GM19328 (cell line): ENCODE measurements around the gene FBXW2.

Experiments
- ATAC-seq: cut with Tn5 transposase; IDR thresholded peaks from one replicate; pipeline ENCODE4 v1.9.1; 2021; ENCODE audit warnings: mild to moderate bottlenecking, moderate library complexity; ENCODE audit not compliant: unreplicated experiment

FBXW2 gene

DNA sequence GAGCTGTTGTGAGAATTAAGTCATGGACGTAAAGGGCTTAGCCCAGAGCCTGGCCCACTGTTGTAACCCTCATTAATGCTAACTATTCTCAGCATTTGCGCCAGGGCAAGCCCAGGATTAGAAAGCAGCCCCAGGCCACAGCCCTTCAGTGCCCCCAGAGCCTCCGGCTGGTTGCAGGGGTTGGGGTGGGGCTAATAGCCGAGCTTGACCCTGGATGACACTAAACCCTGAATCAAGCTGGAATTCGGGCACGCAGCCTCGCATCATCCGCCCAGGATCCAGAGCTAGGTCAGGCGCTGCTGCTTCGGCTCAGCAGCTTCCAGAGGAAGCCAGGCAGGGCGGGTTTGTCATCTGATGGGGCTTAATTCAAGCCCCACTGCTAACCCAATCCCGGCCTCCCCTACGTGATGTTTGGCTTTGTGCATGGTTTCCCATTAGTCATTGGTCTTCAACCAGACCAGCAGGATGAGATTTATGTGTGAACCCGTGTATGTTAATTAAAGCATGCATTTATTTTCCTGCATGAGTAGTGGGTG, 77.8 kb downstream of the FBXW2 start:
- ATAC-seq = no peak

DNA sequence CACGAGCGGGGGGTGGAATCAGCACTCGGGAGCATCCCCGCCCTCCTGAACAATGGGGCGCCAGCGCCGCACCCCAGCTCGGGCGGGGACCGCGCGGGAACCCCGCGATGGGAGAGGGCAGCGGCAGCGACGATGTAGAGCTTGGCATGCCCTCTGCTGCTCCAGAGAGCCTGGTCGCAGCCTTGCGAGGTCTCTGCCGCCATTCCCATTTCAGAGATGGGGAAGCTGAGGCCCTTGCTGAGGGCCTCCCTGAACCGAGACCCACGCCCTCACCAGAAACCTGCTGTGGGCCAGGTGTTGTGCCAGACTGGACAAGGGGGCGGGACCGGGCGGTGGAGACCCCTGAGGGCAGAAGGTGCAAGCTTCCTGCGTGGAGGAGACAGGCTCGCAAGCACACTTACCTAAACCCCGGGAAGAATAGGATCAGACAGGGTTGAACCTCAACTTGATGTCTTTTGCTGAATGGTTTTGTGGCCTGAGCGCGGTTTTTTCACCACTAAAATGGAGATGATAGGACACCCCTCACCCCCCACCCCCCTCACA, 78.3 kb downstream of the FBXW2 start:
- ATAC-seq = peak; percentile 35

DNA sequence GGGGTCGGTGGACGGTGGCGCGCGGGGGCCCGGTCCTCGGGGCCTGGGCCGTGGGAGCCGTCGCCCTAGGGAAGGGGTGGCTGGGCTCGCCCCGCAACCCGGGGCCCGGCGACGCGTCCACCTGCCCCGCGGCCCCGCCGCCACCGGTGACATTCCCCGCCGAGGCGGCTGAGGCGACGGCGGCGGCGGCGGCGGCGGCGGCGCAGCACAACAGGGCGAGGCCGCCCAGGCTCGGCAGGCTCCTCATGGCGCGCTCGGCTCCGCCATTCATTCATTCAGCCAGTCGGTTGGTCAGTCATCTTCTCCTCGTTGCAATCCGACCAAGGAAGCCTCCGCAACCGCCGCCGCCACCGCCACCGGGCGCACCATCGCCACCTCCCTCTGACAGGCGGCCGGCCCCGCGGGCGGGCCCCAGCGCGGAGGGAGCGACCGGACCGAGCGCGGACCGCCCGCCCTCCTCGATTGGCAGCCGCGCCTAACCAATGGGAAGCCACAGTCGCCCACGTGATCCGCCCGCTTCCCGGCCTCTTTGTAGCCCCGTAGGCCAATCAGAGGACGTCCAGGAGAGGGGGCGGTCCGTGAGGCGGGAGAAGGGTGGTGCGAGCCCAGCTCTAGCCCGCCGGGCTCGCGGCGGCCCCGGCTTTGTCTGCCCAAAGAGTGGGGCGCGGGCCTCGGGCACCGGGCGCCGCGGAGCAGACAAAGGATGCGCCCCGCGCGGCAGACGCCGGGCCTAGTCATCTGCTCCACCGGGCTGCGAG, 78.9 kb downstream of the FBXW2 start, which contains the start of gene MEGF9:
Gene MEGF9, minus strand, starts transcription at position 383 of the 758 bp plus-strand sequence. Its CDS starts 112 bp downstream, at position 271.
- peak; percentile 97 for ATAC-seq

DNA sequence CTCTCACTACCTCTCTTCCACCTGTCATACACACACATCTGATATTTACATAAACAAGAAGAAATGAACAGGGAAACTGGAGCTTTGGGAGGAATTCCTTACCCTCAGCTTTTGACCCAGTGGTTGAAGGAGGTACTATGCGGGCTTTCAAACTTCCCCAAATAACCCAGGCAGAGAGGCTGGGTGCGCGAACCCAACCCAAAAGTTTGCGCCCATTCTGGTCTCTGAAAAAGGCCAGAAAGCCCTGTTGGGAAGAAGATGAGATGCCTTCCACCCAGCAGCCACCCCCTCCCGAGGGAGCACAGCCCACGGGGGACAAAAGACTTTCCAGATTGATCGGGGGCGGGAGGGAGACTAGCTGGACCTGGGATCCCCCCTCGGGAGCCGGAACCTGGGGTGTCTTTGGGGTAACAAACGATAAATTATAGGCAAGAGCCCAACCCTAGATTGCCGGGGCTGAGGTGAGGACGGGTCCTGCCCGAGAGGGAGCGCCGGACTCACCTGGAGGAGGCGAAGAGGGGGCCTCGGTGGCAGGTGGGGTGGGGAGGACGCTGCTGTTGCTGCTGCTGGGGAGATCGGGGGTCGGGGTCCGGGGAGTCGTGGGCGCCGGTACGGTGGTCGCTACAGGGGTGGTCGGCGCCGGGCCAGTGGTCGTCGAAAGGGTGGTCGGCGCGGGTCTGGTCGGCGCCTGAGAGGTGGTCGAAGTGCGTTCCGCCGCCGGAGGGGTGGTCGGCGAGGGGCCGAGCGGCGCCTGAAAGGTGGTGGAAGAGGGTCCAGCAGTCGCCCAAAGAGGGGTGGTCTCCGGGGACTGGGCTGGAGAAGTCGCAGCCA, 79.7 kb downstream of the FBXW2 start:
- no peak for ATAC-seq

DNA sequence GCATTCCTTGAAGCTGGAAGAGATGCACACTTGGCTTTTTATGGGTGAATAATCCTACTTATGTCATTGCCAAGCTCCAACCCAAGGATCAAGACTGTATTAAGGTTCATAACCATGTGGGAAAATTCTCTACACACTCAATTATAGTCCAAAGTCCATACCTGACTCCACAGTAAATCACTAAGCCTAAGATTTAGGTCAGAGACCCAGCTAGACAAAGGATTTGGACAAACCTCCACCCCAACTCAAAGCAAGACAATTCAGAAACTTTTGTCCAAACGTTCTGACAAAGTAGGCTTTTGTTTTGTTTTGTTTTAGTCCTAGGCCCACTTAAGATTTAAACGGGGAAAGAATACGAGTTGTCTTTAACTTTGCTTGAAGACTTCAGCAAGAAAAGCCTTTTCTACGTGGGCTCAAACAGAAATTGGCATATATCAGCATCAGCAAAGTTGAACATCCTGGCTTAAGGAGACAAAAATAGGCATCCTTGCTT, 80.6 kb downstream of the FBXW2 start:
- ATAC-seq = no peak

DNA sequence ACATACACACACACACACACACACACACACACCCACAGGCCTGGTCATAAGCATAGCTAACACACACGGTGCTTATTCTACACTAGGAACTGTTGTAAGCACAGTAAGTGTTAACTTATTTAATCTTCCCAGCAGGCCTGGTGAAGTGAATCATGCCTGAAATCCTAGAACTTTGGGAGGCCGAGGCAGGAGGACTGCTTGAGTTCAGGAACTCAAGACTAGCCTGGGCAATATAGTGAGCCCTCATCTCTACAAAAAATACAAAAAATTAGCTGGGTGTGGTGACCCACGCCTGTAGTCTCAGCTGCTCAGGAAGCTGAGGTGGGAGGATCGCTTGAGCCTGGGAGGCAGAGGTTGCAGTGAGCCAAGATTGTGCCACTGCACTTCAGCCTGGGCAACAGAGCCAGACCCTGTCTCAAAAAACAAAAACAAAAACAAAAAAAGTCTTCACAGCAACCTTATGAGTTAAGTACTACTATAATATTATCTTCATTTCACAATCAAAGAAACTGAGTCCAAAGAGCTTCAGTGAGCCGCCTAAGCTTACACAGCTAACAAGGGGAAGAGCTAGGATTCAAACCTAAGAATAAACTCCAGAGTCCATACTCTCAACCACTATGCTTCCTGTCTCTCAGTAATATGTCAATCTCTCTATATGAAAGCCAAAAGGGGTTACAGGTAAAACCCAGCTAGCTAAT, 81.2 kb downstream of the FBXW2 start:
- ATAC-seq = no peak

DNA sequence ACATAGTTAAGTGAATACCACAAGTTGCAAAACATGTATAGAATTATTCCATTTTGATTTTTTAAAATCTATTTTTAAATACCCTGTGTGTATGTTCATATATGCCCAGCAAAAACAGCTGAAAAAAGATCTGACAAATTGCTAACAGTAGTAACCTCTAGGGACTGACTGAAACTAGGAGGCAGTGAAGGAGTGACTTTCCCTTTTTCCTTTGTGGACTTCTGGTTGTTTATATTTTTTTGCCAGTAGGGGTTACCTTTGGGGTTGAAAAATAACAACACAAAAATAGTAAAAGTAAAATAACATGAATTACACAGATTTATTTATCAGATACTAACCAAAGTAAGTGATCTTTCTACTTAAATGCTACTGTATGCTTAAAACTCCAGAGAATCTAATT, 81.9 kb downstream of the FBXW2 start:
- ATAC-seq = no peak

DNA sequence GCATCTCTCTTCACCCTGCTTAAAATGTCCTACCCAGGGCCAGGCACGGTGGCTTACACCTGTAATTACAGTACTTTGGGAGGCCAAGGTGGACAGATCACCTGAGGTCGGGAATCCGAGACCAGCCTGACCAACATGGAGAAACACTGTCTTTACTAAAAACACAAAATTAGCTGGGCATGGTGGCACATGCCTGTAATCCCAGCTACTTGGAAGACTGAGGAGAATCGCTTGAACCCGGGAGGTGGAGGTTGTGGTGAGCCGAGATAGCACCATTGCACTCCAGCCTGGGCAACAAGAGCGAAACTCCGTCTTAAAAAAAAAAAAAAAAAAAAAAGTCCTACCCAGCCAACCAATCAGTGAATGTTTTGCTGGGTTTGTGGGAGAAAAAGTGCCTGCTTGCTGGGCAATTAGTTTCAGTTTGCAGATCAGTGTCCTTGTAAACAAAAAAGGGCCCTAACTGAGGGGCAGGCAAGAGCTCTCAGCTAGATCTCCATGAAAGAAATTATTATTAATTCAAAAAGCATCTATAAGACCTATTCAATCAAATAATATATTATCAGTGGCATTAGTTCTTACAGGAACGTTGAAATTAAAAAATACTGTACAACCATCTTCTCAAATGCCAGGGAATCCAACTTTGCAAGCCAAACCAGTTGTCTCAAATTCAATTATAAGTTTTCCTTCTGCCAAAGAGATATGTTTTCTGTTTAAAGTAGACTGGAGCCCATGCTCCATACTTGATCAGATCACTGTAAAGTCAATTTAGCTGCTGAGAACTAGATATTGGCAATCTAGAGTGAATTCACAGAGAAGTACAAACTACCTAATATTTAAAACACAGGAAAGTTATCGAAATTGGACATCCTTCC, 82.9 kb downstream of the FBXW2 start:
- no peak for ATAC-seq

DNA sequence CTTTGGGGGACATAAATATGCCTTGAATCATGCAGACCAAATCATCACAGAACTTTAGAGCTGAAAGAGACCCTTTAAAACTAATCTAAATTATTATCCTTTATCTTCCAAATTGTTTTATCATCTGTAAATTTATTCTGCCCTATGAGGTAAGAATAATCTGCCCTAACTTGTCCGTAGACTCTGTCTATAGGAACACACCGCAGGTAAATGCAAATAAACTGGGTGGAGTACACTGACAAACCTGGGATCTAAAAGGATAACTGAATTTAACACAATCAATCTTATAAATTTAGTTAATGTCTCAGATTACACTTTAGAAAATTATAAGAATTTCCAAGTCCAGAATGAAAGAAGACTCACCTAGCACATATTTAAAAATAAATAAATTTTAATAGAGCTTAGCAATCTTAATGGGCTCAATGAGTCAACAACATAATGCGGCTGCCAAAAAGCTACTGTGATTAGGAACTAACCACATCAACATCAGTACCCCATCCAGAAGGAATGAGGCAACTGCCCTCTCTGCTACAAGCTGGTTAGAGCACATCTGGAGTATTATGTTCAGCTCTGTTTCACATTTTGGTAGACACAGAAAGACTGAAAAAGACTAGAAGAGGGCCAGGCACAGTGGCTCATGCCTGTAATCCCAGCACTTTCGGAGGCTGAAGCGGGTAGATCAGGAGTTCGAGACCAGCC, 84.5 kb downstream of the FBXW2 start:
- no peak for ATAC-seq

DNA sequence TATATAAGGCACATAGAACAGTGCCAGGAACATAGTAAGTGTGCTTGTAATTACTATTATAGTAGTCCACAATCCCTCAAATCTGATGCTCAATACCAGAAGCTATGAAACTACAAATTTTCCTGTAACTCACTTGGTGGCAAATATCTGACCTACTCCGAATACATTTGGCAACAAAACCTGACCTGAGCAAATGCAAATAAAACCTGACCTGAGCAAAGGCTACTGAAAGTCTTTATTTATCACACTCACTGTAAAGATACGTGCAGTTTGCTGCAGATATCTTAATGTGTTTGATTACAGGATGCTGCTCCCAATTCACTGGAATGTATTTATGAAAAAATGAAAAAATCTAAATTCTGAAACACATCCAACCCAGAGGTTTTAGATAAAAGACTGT, 86.0 kb downstream of the FBXW2 start:
- no peak for ATAC-seq
